HG03025 (cell line): ENCODE results near the gene RPL41.
"Not testable (repeated sequence)": the region's sequence is repeated elsewhere in the genome, so short reads cannot be mapped to it uniquely, and the experiment has no call there.

Source experiments
- ATAC-seq: cut with Tn5 transposase; IDR thresholded peaks from one replicate; pipeline ENCODE4 v1.9.1; 2021; ENCODE audit warnings: mild to moderate bottlenecking, moderate library complexity; ENCODE audit not compliant: unreplicated experiment, low FRiP score

RPL41 gene

DNA sequence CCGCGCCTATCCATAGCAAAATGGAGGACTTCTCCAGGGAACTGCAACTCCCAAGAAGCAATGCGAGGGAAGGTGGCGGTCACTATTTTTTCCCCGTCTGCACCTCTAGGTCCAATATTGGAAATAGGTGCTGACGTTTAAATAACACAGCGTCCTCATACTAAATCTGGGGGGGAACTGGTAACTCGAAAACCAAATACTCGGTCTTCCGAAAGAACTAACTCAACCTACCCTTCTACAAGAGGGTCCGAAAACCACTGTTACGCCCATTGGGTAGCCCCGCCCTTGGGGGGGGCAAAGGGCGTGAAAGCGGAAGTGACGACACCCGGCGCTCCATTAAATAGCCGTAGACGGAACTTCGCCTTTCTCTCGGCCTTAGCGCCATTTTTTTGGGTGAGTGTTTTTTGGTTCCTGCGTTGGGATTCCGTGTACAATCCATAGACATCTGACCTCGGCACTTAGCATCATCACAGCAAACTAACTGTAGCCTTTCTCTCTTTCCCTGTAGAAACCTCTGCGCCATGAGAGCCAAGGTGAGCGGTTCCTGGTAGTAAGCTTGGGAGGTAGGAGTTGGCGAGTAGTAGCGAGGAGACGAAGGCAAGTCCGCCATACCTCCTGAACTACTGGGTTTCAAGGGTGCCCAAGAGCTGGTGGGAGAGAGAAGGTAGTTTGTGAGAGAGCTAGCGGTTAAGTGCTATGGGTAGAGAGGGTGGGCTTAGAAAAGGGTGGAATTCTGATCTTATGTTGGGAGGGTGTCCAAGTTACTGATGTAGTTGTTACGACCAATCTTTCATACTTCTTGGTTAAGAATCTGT, at the start of gene RPL41:
RPL41 (plus strand) TSS at position 367 of the 815 bp plus-strand sequence.
- peak; percentile 41 for ATAC-seq

DNA sequence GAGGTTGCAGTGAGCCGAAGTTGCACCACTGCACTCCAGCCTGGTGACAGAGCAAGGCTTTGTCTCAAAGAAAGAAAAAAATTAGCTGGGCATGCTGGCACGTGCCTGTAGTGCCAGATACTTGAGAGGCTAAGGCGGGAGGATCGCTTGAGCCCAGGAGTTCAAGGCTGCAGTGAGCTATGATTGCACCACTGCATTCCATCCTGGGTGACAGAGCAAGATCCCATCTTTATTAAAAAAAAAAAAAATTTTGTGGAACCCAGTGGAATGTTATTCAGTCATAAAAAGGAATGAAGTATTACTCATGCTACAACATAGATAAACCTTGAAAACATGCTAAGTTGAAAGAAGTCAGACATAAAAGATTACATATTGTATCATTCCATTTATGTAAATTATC, 44.8 kb upstream of the RPL41 start:
- ATAC-seq = no peak

DNA sequence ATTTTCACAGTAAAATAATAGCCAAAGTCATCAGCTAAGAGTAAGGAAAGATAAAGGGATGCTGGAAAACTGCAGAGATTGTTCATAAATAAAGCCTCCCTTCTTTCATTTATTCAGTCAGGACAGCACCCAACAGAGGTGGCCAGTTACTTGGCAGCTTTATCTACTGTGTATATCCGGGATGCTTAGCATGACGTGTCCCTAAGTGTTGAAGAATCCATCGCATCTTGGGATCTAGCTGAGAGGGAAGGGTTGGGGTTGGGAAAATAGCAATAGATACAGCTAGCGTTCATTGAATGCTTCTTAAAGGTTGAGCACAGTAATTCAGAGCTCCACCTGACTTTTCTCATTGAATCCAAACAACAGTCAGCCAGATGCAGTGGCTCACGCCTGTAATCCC, 42.0 kb upstream of the RPL41 start:
- ATAC-seq = no peak

DNA sequence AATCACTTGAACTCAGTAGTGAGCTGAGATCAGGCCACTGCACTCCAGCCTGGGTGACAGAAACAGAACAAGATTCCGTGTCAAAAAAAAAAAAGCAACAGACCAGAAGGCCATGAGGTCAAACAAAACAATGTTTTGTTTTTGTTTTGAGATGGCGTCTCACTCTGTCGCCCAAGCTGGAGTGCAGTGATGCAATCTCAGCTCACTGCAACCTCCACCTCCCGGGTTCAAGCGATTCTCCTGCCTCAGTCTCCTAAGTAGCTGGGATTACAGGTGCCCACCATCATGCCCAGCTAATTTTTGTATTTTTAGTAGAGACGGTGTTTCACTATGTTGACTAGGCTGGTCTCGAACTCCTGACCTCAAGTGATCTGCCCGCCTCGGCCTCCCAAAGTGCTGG, 38.5 kb upstream of the RPL41 start:
- not testable (repeated sequence) for ATAC-seq

DNA sequence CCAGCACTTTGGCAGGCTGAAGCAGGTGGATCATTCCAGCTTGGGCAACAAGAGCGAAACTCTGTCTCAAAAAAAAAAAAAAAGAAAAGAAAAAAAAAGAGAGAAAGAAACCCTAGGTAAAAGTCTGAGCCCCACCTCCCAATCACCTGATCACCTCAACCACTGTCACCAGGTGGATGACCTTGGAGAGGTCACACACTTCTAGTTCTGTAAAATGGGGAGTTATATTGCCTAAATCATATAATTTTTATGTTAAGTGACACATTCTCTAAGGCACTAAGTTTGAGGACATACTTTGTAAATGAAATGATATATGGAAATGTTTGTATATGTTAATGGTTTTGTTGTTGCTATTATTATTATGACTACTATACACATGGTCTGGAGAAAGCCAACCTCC, 38.0 kb upstream of the RPL41 start:
- no peak for ATAC-seq

DNA sequence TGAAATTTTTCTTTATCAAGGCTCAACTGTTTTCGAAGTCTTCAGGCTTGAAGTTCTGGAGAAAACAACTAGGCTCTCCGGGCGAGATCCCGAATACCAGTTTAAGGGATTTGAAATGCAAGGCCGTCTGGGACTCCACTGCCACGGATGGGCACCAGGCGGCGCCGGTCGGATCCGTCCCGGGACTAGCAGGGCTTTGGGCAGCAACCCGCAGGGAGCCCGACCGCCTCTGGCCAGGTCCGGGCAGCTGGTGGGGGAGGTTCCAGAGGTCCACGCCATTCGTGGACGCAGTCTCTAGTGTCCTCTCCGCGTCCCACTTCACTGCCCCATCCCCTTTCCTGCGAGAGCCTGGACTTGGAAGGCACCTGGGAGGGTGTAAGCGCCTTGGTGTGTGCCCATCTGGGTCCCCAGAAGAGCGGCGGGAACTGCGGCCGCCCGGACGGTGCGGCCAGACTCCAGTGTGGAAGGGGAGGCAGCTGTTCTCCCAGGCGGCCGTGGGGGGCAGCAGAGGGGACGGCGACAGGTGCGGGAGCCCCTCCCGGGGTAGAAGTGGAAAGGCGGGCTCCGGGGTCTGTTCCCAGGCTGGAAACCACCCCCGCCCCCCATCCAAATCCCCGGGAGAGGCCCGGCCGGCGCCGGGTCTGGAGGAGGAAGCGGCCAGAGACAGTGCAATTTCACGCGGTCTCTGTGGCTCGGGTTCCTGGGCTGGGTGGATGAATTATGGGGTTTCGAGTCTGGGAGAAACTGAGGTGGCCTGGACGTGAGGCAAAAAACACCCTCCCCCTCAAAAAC, 37.3 kb upstream of the RPL41 start:
- no peak for ATAC-seq

DNA sequence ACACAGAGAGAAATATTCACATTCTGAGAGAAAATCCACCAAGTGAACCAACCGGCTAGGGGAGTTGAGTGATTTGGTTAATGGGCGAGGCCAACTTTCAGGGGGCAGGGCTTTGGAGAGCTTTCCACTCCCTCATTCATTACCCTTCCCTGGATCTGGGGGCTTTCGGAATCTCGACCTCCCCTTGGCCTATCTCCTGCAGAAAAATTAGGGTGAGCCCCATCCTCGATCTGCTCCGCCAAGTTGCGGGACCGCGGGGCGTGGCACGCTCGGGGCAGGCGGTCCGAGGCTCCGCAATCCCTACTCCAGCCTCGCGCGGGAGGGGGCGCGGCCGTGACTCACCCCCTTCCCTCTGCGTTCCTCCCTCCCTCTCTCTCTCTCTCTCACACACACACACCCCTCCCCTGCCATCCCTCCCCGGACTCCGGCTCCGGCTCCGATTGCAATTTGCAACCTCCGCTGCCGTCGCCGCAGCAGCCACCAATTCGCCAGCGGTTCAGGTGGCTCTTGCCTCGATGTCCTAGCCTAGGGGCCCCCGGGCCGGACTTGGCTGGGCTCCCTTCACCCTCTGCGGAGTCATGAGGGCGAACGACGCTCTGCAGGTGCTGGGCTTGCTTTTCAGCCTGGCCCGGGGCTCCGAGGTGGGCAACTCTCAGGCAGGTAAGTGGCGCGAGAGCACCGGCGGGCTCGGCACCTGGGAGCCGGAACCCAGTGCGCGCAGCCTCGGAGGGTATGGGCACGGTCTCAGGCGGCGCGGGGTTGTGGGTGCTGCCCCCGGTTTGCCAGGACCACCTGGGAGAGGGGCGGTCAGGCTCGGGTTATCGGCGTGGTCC, 36.5 kb upstream of the RPL41 start, which contains the start of gene ERBB3:
ERBB3 (plus strand) TSS at position 443 of the 833 bp plus-strand sequence; CDS start at position 579, 136 bp downstream.
- no peak for ATAC-seq

DNA sequence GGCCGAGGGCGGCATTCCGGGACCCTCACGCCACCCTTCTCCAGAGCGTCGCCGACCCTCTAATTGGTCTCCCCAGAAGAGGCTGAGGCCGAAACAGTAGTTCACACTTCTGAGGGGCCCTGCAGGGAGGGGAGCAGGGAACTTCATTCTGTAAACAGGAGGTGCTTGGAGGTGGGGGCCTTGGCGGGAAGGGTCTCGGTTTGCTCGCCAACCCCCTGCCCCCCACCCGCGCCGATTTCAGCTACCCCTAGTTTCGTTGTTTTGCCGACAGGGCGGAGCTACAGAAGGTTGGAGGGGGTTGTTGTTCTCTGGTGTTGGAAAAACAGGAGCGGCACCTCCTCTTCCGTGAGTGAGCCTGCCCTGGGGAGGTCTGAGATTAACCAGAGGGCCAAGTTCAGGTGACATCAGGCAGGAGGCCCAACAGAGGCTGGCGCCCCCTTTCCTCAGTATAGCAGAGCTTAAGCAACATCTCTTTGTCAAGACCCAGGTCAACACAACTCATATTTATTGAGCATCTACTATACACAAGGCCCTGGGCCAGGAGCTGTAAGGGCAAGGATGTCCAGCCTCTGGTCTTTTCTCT, 35.8 kb upstream of the RPL41 start:
- ATAC-seq = no peak

DNA sequence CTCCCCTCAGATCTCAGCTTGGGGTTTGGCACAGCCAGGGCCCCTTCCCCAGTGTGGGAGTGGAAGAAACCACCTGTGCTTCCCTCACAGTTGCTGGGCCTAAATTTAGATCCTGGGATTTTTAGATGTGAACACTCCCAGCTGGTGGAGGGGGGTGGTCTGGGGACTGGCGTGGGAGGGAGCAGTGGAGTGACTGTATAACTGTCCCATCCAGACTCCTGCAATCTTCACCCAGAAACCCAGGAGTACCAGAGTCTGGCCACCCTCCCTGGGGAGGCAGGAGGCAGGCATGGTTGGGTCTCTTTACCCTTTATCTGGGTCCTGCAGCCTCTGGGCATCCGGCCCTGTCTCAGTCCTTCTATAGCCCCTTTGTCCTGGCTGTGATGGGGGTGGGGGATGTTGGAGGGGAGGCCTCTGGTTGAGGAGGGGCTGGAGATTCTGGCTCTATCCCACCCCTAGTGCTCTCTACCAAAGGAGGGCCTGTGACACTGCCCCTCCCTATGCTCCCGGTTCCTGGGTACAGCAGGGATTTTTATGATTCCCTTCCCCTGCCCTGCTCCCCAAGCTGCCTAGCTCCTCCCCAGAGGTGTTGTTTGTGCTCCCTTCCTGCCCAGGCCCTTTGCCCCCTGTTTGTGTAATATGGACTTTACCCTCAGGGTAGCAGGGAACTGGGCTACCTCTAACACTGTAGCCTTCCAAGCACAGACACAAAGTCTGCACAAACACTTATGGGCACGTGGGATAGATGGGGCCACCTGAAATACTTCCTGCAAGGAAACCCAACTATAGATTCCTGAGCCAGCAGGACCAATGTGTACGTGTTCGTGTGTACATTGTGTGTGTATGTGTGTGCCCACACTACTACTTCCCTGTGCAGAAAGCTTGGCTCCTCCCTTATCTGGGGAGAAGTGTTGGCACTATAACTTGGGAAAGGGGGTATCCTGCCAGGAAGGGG, 34.8 kb upstream of the RPL41 start:
- ATAC-seq = no peak

DNA sequence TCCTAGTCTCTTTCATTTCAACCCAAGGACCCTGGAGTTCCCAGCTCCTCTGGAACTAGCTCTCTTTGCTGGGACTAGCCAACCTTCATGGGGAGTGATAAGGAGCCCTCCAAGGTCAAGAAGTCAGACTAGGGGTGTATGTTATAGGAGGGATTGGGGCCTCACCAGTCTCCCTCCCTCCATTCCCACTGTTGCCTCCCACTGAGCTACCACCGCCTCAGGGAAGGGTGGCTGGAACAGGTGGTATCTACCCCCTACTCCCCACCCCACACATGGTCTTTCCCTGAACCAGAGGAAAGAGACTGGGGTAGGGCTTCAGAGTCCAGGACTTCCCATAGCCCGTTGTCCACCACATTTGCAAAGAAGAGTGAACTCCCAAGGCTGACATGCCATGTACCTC, 34.1 kb upstream of the RPL41 start:
- ATAC-seq = no peak

DNA sequence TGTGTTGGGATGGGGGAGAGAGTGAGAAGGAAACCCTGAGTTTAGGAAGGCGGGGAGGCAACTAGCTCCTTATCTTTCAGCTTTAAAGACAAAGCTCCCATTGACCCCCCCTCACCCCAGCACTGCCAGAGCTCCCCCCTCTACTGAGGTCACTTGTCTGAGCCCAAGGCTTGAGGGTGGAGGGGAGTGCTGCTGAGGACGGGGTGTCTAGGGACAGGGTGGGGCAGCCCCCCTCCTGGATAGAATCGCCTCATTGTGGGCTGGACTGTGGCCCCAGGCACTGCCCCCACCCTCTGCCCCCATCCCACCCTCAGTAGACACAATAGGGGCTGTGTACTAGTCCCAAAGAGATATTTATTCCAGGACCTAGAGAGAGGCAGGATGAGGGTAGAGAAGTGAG, 33.5 kb upstream of the RPL41 start:
- ATAC-seq = no peak

DNA sequence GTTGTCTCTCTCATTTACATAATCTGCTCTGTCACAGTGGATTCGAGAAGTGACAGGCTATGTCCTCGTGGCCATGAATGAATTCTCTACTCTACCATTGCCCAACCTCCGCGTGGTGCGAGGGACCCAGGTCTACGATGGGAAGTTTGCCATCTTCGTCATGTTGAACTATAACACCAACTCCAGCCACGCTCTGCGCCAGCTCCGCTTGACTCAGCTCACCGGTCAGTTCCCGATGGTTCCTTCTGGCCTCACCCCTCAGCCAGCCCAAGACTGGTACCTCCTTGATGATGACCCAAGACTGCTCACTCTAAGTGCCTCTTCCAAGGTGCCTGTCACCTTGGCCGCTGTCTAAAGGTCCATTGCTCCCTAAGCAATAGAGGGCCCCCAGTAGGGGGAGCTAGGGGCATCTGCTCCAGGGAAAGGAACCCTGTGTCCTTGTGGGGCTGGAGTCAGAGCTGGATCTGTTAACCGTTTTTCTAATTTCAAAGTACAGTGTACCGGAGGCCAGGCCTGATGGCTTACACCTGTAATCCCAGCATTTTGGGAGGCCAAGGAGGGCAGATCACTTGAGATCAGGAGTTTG, 31.4 kb upstream of the RPL41 start:
- ATAC-seq = no peak

DNA sequence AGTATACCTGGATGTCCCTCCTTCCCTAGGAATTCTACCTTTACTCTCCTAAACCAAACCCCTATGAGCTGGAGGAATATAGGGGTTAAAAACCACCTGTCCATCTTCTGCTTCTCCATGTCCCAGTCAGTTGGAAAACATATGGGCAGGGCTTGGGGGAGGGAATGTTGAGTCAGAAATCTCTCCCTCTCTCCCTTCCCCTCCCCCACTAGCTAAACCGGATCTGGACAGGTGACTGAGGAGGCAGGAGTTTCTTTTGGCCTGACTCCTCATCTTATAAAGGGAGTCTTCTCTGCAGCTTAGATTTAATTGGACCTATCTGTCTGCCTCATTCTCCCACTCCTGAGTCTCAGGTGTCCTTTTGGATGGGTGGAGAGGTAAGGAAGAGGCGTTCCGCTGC, 30.3 kb upstream of the RPL41 start:
- no peak for ATAC-seq

DNA sequence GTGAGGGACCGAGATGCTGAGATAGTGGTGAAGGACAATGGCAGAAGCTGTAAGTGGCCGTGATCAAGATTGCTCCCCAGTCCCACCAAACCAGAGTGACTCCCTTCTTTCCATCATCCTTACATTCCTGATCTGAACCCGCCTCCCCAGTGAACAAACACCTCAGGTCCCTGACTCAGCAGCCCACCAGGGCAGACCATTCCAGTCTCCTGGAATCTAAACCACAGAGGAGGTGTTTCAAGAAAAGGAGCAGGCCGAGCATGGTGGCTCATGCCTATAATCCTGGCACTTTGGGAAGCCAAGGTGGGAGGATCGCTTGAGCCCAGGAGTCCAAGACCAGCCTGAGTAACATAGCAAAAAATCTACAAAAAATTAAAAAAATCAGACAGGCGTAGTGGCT, 29.8 kb upstream of the RPL41 start:
- no peak for ATAC-seq

DNA sequence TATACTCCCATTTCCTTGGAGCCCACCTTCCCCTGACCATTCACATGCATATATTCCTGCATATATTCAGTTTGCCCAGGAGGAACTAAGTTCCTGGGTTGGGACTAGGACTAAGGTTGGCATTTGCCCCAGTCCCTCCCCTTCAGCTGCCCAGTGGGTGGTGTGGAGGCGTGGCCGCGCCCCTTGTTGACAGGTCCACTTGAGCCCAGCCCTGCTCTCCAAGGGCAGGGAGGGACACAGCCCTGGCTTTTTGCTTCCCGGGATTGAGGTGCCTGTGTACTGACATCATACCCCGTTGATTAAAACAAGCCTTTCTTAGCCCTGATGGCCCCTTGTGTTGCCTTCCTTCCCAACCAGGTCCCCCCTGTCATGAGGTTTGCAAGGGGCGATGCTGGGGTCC, 29.2 kb upstream of the RPL41 start:
- ATAC-seq = no peak

DNA sequence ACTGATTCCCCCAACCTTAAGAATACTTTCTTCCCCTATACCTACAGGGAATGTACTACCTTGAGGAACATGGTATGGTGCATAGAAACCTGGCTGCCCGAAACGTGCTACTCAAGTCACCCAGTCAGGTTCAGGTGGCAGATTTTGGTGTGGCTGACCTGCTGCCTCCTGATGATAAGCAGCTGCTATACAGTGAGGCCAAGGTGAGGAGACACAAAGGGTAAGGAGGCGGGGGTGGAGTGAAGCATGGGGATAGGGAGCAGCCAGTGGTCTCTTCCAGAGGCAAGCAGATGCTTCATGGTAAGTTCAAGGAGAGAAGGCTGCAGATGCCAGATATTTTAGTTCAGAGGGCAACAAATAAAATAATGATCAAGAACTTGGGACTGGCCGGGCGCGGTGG, 18.7 kb upstream of the RPL41 start:
- ATAC-seq = no peak

DNA sequence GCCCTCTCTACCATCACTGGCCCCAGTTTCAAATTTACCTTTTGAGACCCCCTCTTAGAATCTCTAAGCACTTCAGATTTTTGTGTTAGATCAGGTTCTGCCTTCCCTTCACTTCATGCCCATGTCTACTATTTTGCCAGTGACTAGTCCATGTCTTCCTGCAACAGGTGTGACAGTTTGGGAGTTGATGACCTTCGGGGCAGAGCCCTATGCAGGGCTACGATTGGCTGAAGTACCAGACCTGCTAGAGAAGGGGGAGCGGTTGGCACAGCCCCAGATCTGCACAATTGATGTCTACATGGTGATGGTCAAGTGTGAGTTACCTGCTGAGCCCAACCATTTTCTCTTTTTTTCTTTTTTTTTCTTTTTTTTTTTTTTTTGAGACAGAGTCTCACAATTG, 17.8 kb upstream of the RPL41 start:
- no peak for ATAC-seq

DNA sequence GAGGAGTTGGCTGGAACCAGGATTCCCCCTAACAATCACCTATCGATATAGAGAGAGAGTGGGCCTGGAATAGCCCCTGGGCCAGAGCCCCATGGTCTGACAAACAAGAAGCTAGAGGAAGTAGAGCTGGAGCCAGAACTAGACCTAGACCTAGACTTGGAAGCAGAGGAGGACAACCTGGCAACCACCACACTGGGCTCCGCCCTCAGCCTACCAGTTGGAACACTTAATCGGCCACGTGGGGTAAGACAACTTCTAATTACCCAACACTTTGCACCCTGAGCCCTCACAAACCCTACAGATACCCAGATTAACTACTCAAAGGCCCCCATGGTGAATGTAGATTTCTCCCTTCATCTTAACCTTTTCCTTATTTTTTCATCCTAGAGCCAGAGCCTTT, 16.6 kb upstream of the RPL41 start:
- ATAC-seq = no peak

DNA sequence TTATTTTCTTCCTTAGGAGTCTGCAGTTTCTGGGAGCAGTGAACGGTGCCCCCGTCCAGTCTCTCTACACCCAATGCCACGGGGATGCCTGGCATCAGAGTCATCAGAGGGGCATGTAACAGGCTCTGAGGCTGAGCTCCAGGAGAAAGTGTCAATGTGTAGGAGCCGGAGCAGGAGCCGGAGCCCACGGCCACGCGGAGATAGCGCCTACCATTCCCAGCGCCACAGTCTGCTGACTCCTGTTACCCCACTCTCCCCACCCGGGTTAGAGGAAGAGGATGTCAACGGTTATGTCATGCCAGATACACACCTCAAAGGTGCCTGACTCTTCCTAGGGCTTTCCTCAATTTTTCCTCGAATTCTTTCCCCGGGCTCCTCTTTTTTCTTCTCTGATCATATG, 15.4 kb upstream of the RPL41 start:
- no peak for ATAC-seq
